Fibroblast of lung (primary cell): ENCODE results near the gene MAT2B.

Source experiments
- CTCF ChIP-seq, 2 donors: IDR thresholded peaks in 1 of 2; conservative IDR thresholded peaks in 1 of 2; 1 replicate in 1 of 2; 2 replicates in 1 of 2; pipeline ENCODE4 v1.5.1; 2011 to 2012; ENCODE audit warnings: low read length in 2 of 2, control low read depth in 1 of 2, inconsistent platforms in 1 of 2, low read depth in 1 of 2, mild to moderate bottlenecking in 1 of 2
- EZH2 ChIP-seq: IDR thresholded peaks from 2 replicates; pipeline ENCODE4 v1.5.1; 2012; ENCODE audit warnings: low read length, control low read depth, mild to moderate bottlenecking; ENCODE audit errors: missing control alignments

GRCh38 chr5:163505368-163506094, at the start of gene MAT2B:
- TF ChIP-seq CTCF (conservative IDR thresholded peaks at IDR 0.05 in 1 of 2, IDR thresholded peaks at IDR 0.05 in 1 of 2; ENCODE audit: low read depth in 1 of 2, low read length in 2 of 2): peak; percentile 11 to 24
- TF ChIP-seq EZH2: no peak
